K562 (cell line): ENCODE results near the gene CCDC175.

Experiments
- EZH2 ChIP-seq: IDR thresholded peaks from 2 replicates; pipeline ENCODE4 v1.6.1; 2012; ENCODE audit warnings: low read depth, mild to moderate bottlenecking, inconsistent platforms, low read length, borderline replicate concordance
- GABPA ChIP-seq: fragments of 200-800 bp; sonication (Bioruptor generic); conservative IDR thresholded peaks from 2 replicates; pipeline ENCODE4 v1.6.1; 2016; ENCODE audit warnings: low read depth, missing genetic modification characterization, missing compliant biosample characterization
- JUND ChIP-seq, 2 experiments: IDR thresholded peaks; 2 replicates in 1 of 2; 3 replicates in 1 of 2; pipeline ENCODE4 v1.6.1; 2011; ENCODE audit warnings: borderline replicate concordance in 2 of 2, low read depth in 2 of 2, low read length in 2 of 2, improper control_type of control experiment in 1 of 2, missing biosample characterization in 1 of 2, missing genetic modification characterization in 1 of 2, missing genetic modification reagents in 1 of 2
- TF ChIP-seq, protein P1 (sequence below): fragments of 450-650 bp; IDR thresholded peaks from 2 replicates; pipeline ENCODE4 v1.6.1; 2014; ENCODE audit warnings: low read depth, mild to moderate bottlenecking, moderate library complexity, borderline replicate concordance
- TF ChIP-seq, protein P2 (sequence below), 2 experiments: fragments of 450-650 bp; formaldehyde crosslinking in 1 of 2; IDR thresholded peaks; 2 replicates each; pipeline versions ENCODE4 v1.4.0 to v1.6.1; 2014 to 2020; ENCODE audit warnings: mild to moderate bottlenecking in 2 of 2, borderline replicate concordance in 1 of 2, low read depth in 1 of 2
- TF ChIP-seq, protein P3 (sequence below): sonication (generic); formaldehyde crosslinking; IDR thresholded peaks from 2 replicates; pipeline ENCODE4 v1.8.0; 2022; ENCODE audit warnings: mild to moderate bottlenecking, missing genetic modification reagents

DNA sequence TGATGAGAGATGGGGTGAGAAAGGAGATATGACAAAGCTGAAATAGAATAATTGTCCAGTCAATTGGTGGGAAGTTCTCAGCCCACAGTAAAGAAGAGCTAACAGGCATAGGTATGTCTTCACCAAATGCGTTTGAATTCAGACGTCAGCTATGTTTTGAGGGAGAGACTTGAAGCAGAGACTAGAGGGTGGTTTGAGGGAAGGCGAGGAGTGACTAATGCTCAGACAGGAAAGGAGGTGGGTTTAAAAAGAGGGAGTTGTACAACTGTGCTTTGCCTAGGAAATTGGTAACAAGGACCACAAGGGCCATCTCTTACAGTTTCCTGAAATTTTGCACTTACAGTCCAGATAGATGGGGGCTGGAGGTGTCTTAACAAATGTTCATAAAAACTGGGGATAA, 85.9 kb downstream of the CCDC175 start:
- TF ChIP-seq, protein P1, sequence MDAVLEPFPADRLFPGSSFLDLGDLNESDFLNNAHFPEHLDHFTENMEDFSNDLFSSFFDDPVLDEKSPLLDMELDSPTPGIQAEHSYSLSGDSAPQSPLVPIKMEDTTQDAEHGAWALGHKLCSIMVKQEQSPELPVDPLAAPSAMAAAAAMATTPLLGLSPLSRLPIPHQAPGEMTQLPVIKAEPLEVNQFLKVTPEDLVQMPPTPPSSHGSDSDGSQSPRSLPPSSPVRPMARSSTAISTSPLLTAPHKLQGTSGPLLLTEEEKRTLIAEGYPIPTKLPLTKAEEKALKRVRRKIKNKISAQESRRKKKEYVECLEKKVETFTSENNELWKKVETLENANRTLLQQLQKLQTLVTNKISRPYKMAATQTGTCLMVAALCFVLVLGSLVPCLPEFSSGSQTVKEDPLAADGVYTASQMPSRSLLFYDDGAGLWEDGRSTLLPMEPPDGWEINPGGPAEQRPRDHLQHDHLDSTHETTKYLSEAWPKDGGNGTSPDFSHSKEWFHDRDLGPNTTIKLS, result no peak
- no peak for TF ChIP-seq EZH2
- TF ChIP-seq GABPA, result no peak
- TF ChIP-seq, protein P2, sequence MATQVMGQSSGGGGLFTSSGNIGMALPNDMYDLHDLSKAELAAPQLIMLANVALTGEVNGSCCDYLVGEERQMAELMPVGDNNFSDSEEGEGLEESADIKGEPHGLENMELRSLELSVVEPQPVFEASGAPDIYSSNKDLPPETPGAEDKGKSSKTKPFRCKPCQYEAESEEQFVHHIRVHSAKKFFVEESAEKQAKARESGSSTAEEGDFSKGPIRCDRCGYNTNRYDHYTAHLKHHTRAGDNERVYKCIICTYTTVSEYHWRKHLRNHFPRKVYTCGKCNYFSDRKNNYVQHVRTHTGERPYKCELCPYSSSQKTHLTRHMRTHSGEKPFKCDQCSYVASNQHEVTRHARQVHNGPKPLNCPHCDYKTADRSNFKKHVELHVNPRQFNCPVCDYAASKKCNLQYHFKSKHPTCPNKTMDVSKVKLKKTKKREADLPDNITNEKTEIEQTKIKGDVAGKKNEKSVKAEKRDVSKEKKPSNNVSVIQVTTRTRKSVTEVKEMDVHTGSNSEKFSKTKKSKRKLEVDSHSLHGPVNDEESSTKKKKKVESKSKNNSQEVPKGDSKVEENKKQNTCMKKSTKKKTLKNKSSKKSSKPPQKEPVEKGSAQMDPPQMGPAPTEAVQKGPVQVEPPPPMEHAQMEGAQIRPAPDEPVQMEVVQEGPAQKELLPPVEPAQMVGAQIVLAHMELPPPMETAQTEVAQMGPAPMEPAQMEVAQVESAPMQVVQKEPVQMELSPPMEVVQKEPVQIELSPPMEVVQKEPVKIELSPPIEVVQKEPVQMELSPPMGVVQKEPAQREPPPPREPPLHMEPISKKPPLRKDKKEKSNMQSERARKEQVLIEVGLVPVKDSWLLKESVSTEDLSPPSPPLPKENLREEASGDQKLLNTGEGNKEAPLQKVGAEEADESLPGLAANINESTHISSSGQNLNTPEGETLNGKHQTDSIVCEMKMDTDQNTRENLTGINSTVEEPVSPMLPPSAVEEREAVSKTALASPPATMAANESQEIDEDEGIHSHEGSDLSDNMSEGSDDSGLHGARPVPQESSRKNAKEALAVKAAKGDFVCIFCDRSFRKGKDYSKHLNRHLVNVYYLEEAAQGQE (IDR thresholded peaks at IDR 0.05; ENCODE audit: borderline replicate concordance), result no peak
- TF ChIP-seq, protein P2 (CRISPR knock-in tag; IDR thresholded peaks at IDR 0.05; ENCODE audit: low read depth), result no peak
- TF ChIP-seq JUND (IDR thresholded peaks at IDR 0.05; ENCODE audit: borderline replicate concordance, low read depth, low read length), result no peak
- no peak for TF ChIP-seq JUND (tag; IDR thresholded peaks at IDR 0.05; ENCODE audit: borderline replicate concordance, low read depth, low read length)
- TF ChIP-seq, protein P3, sequence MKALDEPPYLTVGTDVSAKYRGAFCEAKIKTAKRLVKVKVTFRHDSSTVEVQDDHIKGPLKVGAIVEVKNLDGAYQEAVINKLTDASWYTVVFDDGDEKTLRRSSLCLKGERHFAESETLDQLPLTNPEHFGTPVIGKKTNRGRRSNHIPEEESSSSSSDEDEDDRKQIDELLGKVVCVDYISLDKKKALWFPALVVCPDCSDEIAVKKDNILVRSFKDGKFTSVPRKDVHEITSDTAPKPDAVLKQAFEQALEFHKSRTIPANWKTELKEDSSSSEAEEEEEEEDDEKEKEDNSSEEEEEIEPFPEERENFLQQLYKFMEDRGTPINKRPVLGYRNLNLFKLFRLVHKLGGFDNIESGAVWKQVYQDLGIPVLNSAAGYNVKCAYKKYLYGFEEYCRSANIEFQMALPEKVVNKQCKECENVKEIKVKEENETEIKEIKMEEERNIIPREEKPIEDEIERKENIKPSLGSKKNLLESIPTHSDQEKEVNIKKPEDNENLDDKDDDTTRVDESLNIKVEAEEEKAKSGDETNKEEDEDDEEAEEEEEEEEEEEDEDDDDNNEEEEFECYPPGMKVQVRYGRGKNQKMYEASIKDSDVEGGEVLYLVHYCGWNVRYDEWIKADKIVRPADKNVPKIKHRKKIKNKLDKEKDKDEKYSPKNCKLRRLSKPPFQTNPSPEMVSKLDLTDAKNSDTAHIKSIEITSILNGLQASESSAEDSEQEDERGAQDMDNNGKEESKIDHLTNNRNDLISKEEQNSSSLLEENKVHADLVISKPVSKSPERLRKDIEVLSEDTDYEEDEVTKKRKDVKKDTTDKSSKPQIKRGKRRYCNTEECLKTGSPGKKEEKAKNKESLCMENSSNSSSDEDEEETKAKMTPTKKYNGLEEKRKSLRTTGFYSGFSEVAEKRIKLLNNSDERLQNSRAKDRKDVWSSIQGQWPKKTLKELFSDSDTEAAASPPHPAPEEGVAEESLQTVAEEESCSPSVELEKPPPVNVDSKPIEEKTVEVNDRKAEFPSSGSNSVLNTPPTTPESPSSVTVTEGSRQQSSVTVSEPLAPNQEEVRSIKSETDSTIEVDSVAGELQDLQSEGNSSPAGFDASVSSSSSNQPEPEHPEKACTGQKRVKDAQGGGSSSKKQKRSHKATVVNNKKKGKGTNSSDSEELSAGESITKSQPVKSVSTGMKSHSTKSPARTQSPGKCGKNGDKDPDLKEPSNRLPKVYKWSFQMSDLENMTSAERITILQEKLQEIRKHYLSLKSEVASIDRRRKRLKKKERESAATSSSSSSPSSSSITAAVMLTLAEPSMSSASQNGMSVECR (CRISPR knock-in tag), result no peak
